GM18858 (cell line): Measurements from ENCODE around the gene HOXA11.

Experiments used
- ATAC-seq: cut with Tn5 transposase; IDR thresholded peaks from one replicate; pipeline ENCODE4 v1.9.1; 2021; ENCODE audit not compliant: unreplicated experiment

HOXA11 gene

DNA sequence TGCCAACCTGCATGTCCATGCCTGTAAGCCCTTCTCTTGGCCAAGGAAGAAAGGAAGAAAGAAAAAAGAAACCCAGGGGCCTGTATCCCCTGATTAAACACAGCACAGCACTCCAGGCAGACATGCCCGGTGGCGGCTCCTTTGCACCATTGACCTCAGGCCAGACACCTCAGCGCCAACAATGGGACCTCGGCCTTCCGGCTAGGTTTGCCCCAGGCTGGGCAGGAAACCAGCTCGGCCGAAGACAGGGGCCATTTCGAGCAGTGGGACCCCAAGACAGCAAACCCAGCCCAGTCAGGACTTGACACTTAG is 13.8 kb downstream of the HOXA11 start:
- no peak for ATAC-seq

DNA sequence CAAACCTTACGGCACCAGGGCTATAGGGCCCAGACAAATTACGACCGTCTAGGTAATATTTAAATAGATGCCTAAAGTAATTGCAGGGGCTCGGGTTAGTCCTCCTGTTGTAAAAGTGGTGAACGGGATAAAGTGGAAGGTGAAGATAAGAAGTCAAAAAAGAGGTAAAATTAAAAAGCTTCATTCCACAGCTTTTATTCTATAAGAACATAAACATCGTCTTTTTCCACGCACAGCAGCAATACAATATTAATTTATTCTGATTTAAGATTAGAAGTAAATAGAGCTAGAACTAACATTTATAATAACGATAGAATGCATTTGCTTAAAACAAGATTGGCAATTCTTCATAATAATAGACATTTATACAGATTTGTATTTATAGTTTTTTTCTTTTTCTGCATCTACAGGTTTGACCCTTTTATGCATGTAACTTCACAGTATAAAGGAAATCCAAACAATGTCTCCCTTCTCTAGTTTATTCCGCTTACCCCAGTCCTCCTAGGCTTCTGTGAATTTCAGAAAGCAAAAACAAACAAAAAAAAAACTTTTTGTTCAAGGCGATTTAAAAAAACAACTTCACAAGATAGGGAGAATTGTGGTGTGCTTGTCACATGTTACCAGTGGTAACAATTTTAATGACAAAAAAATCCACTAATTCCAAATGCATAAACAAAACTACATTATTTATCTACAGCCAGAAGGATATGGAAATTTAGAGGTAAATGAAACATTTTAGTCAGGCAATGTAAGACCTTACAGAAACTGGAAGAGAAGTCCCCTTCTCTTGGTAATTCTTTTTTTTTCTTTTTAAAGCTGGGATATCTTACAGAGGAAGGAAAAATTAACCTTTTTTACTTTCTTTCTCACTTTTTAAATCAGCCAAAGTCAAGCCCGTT is 14.4 kb downstream of the HOXA11 start:
- no peak for ATAC-seq

DNA sequence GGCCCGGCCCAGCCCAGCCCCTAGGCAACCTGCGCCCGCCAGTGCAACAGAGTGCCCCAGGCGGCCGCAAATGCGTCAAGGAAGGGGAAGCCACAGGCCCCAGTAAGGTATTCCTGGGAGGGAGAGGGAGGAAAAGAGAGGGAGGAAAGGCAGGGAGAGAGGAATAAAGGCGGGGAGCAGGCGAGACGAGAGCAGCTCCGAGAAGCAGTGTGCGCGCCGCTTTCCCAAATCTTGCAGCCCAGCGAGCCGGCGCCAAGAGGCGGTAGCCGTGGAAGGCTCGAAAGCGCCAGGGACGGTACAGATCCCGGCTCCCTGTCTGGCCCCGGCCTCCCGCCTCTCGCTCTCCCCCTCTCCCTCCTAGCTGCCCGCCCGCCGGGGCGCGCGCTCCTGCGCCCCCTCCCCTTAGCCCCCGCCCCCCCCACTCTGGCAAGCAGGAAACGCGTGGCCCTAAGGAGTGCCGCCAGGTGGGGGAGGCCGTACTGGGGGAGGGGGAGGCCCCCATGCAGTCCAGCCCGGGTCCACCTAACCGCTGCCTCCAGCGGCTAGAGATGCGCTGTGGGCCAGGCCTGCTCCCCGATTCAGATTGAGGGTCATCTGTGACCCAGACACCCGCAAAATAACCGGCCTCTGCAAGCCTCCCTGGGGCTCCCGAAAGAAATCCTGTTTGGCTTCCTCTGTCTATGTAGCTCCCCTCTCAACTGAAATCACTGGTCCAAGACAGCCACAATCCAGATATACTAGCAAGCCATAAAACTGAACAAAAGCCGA is 15.2 kb downstream of the HOXA11 start:
- ATAC-seq, result no peak

DNA sequence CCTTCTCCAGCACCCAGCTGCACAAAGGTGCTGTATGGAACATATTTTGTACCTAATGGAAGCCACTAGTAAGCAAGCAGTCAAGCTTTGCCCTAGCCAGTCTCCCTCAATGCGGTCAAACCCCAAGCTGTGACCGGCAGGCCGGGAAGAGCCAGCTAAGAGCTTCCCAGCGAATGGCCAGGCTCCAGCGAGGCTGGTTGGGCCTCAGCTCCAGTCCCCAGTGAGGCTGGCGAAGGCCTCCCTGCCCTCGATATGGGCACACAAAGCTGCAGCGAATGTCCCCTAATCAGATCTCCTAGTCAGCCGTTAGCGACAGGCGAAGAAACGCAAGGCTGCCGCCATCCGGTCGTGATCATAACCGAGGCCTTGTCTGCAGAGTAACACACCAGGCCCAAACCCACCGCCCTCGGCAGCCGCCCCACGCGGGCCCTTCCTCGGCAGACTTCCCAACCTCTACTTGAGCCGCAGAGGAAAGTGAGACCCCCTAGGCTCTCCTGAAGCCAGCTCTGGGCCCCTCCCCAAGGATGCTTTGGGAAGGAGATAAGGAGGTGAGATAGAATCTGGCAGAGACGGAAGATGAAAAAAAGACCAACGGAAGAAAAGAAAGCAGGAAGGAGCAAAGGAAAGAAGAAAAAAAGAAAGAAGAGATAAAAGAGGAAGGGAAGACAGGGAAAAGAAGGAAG is 16.6 kb downstream of the HOXA11 start:
- no peak for ATAC-seq

GRCh38 chr7:27167916-27168264 is 17.1 kb downstream of the HOXA11 start:
- no peak for ATAC-seq

GRCh38 chr7:27166531-27167505 is 18.2 kb downstream of the HOXA11 start:
- no peak for ATAC-seq

DNA sequence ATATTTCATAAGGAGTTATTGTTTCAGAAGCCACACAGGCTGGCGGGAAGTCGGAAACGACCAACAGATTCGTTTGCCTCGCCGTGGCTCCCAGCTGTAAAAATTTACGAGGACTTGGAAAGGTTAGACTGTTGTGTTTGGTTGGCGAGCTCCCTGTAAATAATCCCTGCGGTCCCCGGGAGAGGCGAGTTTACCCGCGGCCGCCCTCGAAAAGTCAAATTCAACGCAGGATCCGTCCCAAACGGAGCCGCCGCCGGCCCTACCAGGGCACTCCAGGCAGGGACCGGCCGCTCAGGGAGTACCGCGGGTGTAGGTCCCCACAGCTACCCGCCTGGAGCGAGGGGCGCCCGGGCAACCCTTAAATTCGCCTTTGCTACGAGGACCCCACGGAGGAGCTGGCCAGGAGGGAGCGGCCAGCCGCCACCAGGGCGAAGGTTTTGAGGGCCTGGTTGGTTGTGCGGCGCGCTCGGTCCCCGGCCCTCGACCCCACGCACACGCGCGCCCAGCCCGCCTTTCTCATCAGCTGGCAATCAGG is 19.0 kb downstream of the HOXA11 start:
- no peak for ATAC-seq

DNA sequence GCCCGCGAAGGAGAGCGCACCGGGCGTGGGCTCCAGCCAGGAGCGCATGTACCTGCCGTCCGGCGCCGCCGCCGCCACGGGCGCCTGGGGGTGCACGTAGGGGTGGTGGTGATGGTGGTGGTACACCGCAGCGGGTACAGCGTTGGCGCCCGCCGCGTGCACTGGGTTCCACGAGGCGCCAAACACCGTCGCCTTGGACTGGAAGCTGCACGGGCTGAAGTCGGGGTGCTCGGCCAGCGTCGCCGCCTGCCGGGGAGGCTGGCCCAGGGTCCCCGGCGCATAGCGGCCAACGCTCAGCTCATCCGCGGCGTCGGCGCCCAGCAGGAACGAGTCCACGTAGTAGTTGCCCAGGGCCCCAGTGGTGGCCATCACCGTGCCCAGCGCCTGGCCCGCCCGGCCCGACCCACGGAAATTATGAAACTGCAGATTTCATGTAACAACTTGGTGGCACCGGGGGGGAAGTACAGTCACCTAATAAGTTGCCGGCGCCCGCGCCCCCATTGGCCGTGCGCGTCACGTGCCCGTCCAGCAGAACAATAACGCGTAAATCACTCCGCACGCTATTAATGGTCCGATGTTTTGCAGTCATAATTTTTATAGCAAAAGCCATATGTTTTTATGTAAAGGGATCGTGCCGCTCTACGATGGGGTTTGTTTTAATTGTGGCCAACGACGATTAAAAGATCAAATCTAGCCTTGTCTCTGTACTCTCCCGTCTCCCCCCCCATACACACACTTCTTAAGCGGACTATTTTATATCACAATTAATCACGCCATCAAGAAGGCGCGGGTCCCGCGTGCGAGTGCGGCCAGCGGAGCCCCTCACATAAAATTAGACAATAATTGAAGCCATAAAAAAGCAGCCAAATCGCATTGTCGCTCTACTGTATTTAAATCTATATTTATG is 19.7 kb downstream of the HOXA11 start, which contains the start of gene HOXA9:
Gene HOXA9 (minus strand): TSS at position 449 of the 907 bp plus-strand sequence. CDS start 80 bp downstream, at position 369.
- ATAC-seq, result no peak

GRCh38 chr7:27164367-27165088 is 20.5 kb downstream of the HOXA11 start:
- no peak for ATAC-seq

- ATAC-seq, result no peak
Observed at GRCh38 chr7:27164045-27164366, 21.0 kb downstream of the HOXA11 start.

DNA sequence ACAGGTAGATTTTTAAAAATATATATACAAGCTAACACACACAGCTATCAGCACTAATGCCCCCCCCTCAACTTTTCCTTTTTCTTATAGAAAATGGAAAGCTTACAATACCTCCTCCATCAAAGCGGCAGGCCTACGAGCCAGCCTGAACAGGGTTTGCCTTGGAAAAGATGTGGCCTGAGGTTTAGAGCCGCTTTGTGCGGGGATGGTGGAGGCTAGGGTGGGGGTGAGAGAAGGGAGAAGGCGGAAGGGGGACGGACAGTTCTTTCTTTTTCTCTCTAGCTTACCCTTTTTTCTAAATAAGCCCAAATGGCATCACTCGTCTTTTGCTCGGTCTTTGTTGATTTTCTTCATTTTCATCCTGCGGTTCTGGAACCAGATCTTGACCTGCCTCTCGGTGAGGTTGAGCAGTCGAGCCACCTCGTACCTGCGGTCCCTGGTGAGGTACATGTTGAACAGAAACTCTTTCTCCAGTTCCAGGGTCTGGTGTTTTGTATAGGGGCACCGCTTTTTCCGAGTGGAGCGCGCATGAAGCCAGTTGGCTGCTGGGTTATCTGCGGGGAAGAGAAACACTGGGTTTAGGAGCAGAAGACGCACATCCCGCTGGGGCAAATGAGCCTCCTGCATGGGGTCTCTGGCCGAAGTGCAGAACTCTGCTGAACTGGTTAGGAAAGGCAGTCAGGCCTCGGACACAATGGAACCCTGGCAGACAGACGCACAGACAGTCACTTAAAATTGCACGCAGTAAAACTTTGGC is 21.6 kb downstream of the HOXA11 start:
- ATAC-seq, result no peak

- ATAC-seq, result no peak
Observed at GRCh38 chr7:27162561-27163287, 22.3 kb downstream of the HOXA11 start.

- no peak for ATAC-seq
Observed at GRCh38 chr7:27161721-27162560, 23.1 kb downstream of the HOXA11 start.

- ATAC-seq, result no peak
Observed at GRCh38 chr7:27161214-27161720, 23.8 kb downstream of the HOXA11 start.

DNA sequence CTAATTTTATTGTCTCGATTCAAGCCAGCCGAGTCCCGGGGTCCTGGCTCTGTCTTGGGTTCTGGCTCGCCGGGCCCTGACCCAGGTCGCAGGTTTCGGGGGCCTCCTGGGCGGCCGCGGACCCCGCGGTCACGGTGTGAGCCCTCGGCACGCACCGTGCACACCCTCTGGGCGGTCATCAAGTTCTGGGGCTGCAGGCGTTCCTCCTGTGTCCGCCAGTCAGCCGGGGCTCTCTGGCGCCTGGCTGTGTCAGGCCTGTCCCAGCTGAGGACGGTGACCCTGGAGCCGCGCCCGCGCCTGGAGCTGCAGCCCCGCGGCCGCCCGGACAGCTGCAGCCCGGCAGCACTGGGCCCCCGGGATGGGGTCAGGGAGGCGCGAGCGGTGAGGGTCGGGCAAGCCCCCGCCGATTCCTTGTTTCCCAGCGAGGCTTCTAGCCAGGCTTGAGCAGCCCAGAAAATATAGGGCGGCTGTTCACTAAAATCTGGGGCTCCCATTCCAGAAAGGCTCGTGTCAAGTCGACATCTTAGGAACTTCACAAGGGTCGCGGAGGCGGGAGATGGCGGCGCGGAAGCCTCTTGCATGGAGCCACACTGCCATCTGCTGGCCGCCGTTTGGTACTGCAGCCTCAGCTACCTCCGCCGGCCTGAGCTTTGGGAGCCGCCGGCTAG is 24.4 kb downstream of the HOXA11 start:
- no peak for ATAC-seq

- ATAC-seq, result no peak
Observed at GRCh38 chr7:27160145-27160545, 24.9 kb downstream of the HOXA11 start.
